Peyer's patch (tissue), 4 donors: ENCODE data around the gene DDX20.

Experiments used
- CTCF ChIP-seq, 6 experiments: fragments of 450-650 bp in 4 of 6; fragments of 200-600 bp in 2 of 6; sonication (generic) in 1 of 6; IDR thresholded peaks; one replicate each; pipeline ENCODE4 v1.5.1; 2017 to 2019; ENCODE audit warnings: antibody characterized with exemption in 6 of 6, mild to moderate bottlenecking in 3 of 6, moderate library complexity in 1 of 6
- POLR2A ChIP-seq, 2 donors: fragments of 450-650 bp; IDR thresholded peaks; one replicate each; pipeline ENCODE4 v1.5.1; 2017; ENCODE audit warnings: antibody characterized with exemption in 2 of 2, mild to moderate bottlenecking in 2 of 2, moderate library complexity in 2 of 2

GRCh38 chr1:111709986-111710385 is 45.7 kb upstream of the DDX20 start:
- no peak for TF ChIP-seq CTCF (IDR thresholded peaks at IDR 0.05)
- no peak for TF ChIP-seq POLR2A (IDR thresholded peaks at IDR 0.05)
